Endothelial cell (in vitro differentiated cells): ENCODE data around the gene PRR19. TPM values are rescaled to one million over a fixed set of nuclear protein-coding genes. Genes with fewer than 3 reads are reported as not detected.

Experiments
- DNase-seq: peaks from one replicate; pipeline ENCODE4 v3.0.0; 2021; ENCODE audit warnings: low spot score
- H3K27ac Mint-ChIP-seq: one replicate; pipeline ENCODE4 v1.8.0; 2021; ENCODE audit warnings: mixed read lengths, inconsistent platforms; ENCODE audit not compliant: unreplicated experiment
- H3K27me3 Mint-ChIP-seq: one replicate; pipeline ENCODE4 v1.8.0; 2021; ENCODE audit warnings: mild to moderate bottlenecking, moderate library complexity, mixed read lengths, inconsistent platforms; ENCODE audit not compliant: unreplicated experiment
- H3K36me3 Mint-ChIP-seq: one replicate; pipeline ENCODE4 v1.8.0; 2021; ENCODE audit warnings: mild to moderate bottlenecking, low read depth, mixed read lengths, inconsistent platforms; ENCODE audit not compliant: unreplicated experiment
- H3K4me1 Mint-ChIP-seq: one replicate; pipeline ENCODE4 v1.8.0; 2021; ENCODE audit warnings: mild to moderate bottlenecking, mixed read lengths, inconsistent platforms; ENCODE audit not compliant: unreplicated experiment
- H3K4me3 Mint-ChIP-seq: one replicate; pipeline ENCODE4 v1.8.0; 2021; ENCODE audit warnings: mild to moderate bottlenecking, mixed read lengths, inconsistent platforms; ENCODE audit not compliant: unreplicated experiment
- H3K9me3 Mint-ChIP-seq: one replicate; pipeline ENCODE4 v1.8.0; 2021; ENCODE audit warnings: mixed read lengths, inconsistent platforms; ENCODE audit not compliant: unreplicated experiment
- total RNA-seq: library from RNA; stranded (reverse); fragmentation: NEBNext Ultra II Directional; extraction: Animal tissue kit (Norgen Biotek cat#: 25700); gene quantifications from one replicate; pipeline ENCODE4 v1.2.1, GENCODE V29; 2021; ENCODE audit not compliant: unreplicated experiment
- TF ChIP-seq, protein P1 (sequence below): fragments of 200-600 bp; sonication (generic); IDR thresholded peaks from one replicate; pipeline ENCODE4 v1.5.0; 2021; ENCODE audit warnings: antibody characterized with exemption; ENCODE audit not compliant: unreplicated experiment

PRR19 gene
- total RNA-seq, 1 donor from 2014 or later = 1.1 TPM

DNA sequence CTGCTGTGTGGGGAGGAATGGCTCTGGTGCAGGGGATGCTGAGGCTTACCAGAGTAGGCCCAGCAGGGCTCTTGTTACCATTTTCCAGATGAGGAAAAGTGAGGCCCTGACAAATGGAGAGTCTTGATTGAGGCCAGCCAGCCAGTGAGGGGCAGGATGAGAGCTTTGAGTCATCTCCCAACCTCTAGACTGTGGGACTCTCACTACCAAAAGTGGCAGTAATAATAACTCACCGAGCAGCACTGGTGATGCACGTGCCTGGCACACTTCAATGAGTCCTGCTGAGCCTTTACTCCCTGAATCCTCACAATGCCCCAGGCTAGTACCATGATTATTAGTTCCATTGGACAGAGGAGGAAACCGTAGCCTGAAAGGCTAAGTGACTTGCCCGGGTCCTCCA, 25.1 kb upstream of the PRR19 start:
- TF ChIP-seq, protein P1, sequence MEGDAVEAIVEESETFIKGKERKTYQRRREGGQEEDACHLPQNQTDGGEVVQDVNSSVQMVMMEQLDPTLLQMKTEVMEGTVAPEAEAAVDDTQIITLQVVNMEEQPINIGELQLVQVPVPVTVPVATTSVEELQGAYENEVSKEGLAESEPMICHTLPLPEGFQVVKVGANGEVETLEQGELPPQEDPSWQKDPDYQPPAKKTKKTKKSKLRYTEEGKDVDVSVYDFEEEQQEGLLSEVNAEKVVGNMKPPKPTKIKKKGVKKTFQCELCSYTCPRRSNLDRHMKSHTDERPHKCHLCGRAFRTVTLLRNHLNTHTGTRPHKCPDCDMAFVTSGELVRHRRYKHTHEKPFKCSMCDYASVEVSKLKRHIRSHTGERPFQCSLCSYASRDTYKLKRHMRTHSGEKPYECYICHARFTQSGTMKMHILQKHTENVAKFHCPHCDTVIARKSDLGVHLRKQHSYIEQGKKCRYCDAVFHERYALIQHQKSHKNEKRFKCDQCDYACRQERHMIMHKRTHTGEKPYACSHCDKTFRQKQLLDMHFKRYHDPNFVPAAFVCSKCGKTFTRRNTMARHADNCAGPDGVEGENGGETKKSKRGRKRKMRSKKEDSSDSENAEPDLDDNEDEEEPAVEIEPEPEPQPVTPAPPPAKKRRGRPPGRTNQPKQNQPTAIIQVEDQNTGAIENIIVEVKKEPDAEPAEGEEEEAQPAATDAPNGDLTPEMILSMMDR = no peak
- Mint-ChIP-seq H3K4me3 (no peak overlapping the region), H3K9me3 (no peaks in the 10 kb centered on the region), H3K27me3 (peaks cover 9% of the 10 kb centered on the region), H3K4me1 (peaks cover 33% of the 10 kb centered on the region), H3K36me3 (peaks cover 22% of the 10 kb centered on the region), H3K27ac (no peak overlapping the region)
- no peak for DNase-seq

DNA sequence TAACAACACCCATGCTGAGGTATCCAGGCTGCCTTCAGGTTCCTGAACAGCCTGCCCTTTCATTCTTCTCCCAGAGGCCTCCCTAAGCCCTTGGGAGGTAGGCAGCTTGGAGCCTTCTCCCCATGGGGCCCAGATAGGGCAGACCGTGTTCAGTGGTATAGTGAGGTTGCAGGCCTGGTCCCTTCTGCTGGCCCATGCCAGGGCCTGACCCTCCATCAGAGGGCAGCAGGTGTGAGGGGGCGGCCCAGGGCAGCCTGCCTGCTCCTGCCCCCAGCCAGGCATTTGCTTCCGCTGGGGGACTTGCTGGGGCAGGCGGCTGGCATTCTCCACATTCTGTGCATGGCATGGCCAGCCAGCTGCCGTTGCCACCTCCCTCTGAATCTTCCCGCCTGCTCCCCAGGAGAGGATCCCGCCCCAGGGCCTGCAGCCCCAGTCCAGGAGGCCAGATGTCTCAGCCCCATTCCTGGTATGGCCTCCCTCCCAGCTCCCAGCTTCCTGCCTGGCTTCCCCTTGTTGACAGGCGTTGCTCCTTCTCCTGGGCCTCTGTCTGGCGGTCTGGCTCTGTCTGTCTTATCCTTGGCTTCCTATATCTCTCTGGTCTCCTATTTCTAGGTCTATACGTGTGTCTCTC, 24.0 kb upstream of the PRR19 start:
- H3K4me1 Mint-ChIP-seq = peaks cover 38% of the 10 kb centered on the region
- peaks cover 9% of the 10 kb centered on the region for H3K27me3 Mint-ChIP-seq
- H3K27ac Mint-ChIP-seq = peak overlapping the region; percentile 89
- peak overlapping the region; percentile 94 for H3K4me3 Mint-ChIP-seq
- no peaks in the 10 kb centered on the region for H3K9me3 Mint-ChIP-seq
- no peak for DNase-seq
- peaks cover 22% of the 10 kb centered on the region for H3K36me3 Mint-ChIP-seq
- TF ChIP-seq, protein P1 = no peak

DNA sequence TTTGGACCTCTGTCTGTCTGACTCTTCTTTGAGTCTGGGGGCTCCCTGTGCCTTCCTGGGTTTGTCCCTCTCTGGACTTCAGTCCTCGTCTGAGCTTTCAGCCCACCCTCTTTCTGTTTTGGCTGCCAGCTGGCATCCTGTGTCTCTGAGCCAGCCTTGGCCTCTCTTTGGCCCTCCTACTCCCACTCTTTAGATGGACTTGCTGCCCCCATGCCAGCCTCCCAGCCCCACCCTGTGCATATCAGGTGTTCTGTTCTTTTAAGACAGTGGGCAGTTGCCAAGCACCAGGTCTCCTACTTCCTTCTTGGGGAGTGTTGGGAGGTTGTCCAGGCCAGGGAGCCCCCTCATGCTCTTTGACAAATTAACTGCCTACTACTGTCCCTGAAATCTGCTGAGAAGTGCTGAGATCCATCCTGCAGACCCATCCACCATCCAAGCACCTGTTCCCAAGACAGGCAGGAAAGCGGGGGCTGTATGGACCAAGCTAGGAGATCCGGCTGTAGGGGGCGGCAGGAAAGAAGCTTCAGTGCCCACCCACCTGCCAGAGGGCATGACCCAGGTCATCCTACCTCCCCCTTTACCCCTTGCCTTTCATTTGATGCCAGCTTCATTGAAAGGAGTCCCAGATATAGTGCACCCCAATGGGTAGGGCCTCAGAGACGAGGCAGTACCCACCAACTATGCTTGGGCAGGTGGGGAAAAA, 23.3 kb upstream of the PRR19 start:
- Mint-ChIP-seq H3K27me3 (peaks cover 9% of the 10 kb centered on the region), H3K36me3 (peaks cover 22% of the 10 kb centered on the region), H3K4me1 (peaks cover 38% of the 10 kb centered on the region), H3K27ac (peak overlapping the region; percentile 89), H3K9me3 (no peaks in the 10 kb centered on the region), H3K4me3 (peak overlapping the region; percentile 94)
- no peak for DNase-seq
- TF ChIP-seq, protein P1 = no peak

DNA sequence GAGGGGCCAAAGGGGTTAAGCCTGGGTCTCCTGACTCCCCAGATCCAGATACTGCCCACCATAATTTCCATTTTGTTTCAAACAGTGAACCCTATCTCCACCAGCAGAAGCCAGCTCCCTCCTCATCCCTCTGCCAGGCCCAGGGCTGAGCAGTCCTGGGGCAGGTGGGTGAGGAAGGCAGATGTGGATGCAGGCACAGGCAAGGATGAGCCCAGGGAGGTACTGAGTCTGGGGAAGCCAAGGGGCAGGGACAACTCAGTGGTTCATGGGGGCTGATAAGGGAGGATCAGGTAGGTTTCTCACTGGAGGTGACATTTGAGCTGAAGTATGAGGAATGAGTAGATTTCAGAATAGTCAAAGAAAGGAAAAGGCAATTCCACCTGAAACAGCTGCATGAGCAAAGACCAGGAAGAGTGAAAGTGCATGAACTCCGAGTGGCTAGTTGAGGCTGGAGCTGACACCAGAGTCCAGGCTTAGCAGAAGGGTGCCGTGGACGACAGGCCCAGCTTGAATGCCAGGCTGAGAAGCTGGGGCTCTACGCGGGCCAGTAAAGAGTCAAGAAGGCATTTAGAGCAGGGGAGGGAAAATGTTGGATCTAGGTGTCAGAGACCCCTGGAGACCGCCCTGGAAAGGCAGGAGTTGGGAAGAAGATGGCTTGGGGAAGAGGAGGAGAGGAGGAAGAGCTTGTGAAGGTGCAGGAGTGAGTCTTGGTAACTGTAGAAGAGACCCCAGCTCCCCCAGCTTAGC, 22.6 kb upstream of the PRR19 start:
- Mint-ChIP-seq H3K4me3 (peak overlapping the region; percentile 94), H3K36me3 (peaks cover 22% of the 10 kb centered on the region), H3K9me3 (no peaks in the 10 kb centered on the region), H3K27ac (peak overlapping the region; percentile 89), H3K4me1 (peaks cover 38% of the 10 kb centered on the region), H3K27me3 (peaks cover 9% of the 10 kb centered on the region)
- no peak for DNase-seq
- TF ChIP-seq, protein P1 = no peak
